ENCODE measurements around the gene AKAP13.

GRCh38 chr15:85496151-85496550 is 115.7 kb downstream of the AKAP13 start:
- TF ChIP-seq, protein P1, sequence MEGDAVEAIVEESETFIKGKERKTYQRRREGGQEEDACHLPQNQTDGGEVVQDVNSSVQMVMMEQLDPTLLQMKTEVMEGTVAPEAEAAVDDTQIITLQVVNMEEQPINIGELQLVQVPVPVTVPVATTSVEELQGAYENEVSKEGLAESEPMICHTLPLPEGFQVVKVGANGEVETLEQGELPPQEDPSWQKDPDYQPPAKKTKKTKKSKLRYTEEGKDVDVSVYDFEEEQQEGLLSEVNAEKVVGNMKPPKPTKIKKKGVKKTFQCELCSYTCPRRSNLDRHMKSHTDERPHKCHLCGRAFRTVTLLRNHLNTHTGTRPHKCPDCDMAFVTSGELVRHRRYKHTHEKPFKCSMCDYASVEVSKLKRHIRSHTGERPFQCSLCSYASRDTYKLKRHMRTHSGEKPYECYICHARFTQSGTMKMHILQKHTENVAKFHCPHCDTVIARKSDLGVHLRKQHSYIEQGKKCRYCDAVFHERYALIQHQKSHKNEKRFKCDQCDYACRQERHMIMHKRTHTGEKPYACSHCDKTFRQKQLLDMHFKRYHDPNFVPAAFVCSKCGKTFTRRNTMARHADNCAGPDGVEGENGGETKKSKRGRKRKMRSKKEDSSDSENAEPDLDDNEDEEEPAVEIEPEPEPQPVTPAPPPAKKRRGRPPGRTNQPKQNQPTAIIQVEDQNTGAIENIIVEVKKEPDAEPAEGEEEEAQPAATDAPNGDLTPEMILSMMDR (IDR thresholded peaks at IDR 0.05), result no peak
- TF ChIP-seq EP300 (IDR thresholded peaks at IDR 0.05; ENCODE audit: borderline replicate concordance in 1 of 2, low read depth in 1 of 2, low read length in 1 of 2) (no peak), TCF12 (IDR thresholded peaks at IDR 0.05) (no peak), GABPA (IDR thresholded peaks at IDR 0.05; ENCODE audit: low read depth) (no peak), EZH2phosphoT487 (IDR thresholded peaks at IDR 0.05; ENCODE audit: borderline replicate concordance, low read depth) (no peak)

All from SK-N-SH (cell line).